Hypothalamus (tissue), 51 donors: Measurements from ENCODE around the gene DDX27.

Experiments
- DNase-seq, 51 donors: peaks; one replicate each; lab custom pipeline; 2025; lab: John Stamatoyannopoulos, UW

DDX27 gene

GRCh38 chr20:49245921-49246740 lies 26.9 kb downstream of the DDX27 start:
- peak in 21 of 51 donors; percentile 4 to 57 (median 14) for DNase-seq

DNA sequence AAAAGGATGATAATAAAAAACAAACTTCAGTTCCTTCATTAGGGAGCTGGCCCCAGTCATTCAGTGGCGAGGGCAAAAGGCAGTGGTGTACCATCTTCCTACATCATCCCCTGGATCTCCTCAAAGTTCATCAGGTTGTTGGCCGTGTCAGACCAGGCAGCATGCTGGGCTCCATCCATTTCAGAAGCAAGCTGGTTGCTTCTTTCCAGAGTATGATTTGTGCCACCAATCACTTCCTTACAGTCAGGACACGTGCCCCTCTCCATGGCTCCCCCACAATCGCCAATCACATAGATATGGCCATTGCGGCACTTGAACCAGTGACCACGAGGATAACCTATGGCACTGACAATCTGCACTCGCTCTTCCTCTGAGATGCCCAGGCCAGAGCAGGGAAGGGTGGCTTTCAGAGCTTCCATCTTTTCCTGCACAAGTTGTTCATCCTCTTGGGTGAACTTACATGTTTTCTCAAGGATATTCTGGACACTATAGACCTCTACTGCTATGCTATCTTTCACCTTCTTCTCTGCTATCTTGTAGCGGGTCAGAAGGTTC lies 28.0 kb downstream of the DDX27 start:
- no peak for DNase-seq

DNA sequence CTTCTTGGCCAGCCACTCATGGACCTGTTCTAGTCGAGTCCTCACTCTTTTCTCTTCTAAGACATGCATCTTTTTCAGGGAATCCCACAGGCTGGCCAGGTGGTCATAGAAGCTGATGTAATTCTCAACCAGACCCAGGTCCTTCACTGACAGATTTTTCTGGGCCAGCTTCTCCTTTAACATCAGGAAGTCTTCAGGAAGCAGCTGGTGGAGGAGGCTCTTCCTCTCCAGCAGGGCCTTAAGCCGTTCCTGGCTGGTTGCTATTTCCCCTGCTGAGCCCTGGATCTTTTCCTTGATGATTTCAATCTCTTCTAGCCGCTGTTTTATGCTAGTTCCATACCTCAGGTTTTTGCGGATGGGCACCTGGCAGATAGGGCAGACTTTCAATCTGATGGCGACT lies 28.6 kb downstream of the DDX27 start:
- DNase-seq = no peak

DNA sequence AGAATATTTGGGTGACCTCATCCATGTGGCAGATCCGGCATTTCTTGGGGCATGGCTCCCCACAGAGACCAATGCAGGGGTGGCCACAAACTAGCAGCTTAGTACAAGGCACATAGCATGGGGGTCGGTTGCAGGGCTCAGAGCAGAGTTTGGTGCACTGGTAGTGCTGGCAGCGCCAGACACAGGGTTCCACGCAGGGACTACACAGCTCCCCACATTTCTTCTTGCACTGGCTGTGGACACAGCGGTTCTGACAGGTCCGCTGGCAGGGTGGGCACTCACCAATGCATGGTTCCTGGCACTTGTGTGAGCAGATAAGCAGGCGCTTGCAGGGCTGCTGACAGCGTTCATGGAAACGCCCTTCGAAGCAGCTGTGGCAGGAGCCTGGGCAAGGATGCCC lies 29.1 kb downstream of the DDX27 start:
- DNase-seq = no peak

DNA sequence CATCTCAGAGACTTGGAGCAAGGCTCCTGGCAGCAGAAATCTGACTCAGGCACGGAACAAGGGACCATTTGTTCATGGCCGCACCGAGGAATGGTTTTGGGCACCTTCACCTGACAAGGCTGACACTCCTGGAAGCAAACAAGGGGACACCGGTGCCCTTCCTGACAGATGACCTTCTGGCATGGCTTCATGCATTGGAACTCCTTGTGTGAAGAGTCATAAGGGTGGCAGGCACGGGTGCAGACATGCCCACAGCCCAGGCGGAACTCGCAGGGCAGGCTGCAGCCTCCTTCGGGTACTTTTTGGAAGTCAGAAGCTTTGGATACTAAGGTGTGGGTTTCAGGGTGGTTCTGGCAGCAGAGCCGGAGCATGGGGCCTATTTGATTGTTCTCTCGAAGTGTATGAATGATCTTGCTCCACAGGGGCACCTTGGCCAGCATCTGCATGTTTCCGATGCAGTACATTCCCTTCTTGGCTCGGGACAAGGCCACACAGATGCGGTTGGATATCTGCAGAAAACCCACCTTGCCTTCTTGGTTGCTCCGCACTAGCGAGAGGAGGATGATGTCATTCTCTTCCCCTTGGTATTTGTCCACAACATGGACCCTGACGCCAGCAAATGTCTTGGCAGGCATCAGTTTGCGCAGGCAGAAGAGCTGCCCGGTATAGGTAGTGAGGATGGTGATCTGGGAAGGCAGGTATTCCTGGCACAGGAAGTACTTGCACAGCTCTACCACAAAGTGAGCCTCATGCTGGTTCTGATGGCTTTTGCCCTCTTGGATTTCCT lies 29.9 kb downstream of the DDX27 start:
- no peak for DNase-seq

DNA sequence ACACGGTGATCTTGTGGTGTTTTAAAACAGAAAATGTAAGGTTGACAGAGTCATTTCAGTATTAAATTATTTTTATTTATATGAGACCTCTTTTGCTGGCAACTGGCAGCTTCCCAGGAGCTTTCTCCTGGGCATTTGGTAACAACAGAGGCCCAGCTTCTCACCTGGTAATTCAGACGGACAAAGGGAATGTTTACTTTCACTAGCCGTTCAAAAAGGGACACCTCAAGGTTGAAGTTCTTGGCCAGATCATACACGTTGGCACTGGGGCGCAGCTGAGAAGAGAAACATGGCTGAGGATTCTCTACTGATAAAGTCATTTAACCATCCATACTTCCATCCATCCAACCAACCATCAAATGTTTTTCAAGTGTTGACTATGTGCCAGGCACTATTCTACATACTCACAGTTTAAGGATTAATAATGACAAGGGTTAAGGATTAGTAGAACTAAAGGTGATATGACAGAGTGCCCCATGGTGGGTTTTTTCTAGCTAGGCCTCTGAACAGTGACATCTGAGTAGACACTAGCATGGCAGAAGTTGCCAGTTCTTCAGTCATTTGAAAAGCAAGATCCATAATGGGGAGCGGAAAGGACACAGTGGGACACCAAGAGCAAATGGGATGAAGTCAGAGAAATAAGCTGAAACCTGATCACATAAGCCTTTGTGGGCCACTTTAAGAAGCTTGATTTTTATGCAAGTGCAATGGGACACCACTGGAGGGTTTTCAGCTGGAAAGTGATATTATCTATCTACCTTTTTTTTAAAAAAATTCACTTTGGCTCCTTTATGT lies 33.5 kb downstream of the DDX27 start:
- no peak for DNase-seq

DNA sequence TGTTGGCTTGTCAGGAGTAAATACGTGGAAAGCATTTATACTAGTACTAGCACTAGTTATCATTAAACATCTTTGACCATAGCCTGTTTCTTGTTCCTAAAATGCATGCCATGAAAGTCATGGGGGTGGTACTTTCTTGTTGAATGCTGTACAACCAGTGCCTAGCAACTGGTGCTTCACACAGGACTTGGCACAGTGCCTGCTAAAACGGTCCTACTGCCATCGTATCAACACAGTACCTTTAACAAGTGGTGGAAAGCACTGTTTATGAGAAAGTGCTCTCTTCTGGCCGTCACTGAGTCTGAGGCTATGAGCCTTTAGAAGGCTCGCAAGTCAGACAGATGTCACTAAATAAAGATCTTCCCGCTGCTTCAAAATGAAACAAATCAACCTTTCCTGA lies 37.0 kb downstream of the DDX27 start:
- peak in 4 of 51 donors; percentile 6 to 13 (median 10) for DNase-seq

GRCh38 chr20:49259284-49259683 lies 40.1 kb downstream of the DDX27 start:
- DNase-seq = no peak

- DNase-seq = no peak
Measured at GRCh38 chr20:49259799-49260198, 40.6 kb downstream of the DDX27 start.

GRCh38 chr20:49260218-49260617 lies 41.0 kb downstream of the DDX27 start:
- no peak for DNase-seq

DNA sequence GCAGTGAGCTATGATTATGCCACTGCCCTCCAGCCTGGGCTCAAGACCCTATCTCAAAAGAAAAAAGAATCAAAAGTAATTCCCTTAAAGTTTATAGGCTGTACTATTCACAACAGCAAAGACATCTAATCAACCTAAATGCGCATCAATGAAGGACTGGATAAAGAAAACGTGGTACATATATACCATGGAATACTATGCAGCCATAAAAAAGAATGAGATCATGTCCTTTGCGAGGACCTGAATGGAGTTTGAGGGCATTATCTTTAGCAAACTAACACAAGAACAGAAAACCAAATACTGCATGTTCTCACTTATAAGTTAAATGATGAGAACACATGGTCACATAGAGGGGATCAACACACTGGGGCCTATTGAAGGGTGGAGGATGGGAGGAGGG lies 42.0 kb downstream of the DDX27 start:
- no peak for DNase-seq

DNA sequence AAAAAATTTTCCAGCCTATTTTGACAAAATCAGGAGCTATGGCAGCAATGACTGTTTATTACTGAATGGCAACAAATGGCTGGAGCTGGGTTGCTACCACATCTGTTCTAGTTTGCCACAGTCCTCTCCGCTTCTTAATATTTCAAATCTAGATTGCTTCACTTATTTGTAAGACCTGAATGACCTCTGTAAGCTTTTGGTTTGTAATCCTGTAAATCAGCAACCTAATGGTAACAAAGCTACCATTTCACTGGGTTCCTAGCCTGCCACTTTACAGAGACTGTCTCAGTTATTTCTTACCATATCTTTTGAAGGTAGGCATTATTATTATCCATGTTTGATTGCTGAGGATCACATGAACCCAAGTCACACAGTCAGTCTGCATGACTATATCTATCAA lies 43.2 kb downstream of the DDX27 start:
- DNase-seq = no peak

- DNase-seq = no peak
Measured at GRCh38 chr20:49267327-49267726, 48.1 kb downstream of the DDX27 start.

DNA sequence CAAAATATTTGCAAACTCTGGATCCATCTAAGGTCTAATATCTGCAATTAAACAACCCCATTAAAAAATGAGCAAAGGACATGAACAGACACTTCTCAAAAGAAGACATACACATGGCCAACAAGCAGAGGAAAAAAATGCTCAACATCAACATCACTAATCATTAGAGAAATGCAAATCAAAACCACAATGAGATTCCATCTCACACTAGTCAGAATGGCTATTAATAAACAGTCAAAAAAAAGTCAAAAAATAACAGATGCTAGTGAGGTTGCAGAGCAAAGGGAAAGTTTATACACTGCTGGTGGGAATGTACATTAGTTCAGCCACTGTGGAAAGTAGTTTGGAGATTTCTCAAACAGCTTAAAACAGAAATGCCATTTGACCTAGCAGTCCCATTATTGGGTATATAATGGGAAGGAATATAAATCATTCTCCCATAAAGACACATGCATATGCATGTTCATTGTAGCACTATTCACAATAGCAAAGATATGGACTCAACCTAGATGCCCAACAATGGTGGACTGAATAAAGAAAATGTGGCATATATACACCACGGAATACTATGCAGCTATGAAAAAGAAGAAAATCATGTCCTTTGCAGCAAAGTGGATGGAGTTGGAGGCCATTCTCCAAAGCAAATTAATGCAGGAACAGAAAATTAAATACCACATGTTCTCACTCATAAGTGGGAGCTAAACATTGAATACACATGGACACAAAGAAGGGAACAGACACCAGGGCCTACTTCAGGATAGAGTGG lies 49.6 kb downstream of the DDX27 start:
- DNase-seq = no peak

DNA sequence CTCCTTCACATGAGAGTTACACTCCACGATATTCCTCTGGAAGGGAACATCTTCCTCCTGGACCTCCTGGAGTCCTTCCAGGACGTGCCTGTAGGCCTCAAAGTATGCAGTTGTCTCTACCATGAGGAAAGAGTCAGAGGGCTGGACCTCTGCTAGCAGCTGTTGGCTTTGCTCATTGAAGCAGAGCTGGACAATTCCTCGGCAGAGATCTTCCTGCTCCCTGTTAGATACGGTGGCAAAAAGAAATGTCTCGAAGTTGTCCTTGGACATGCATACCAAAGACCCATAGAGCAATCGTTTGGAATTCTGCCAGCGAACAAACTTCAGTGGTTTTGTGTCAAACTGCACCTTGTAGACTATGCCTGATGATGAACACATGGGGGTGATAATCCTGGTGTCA lies 51.0 kb downstream of the DDX27 start:
- no peak for DNase-seq

- no peak for DNase-seq
Measured at GRCh38 chr20:49270736-49271135, 51.5 kb downstream of the DDX27 start.

GRCh38 chr20:49272654-49273053 lies 53.4 kb downstream of the DDX27 start:
- DNase-seq = no peak

DNA sequence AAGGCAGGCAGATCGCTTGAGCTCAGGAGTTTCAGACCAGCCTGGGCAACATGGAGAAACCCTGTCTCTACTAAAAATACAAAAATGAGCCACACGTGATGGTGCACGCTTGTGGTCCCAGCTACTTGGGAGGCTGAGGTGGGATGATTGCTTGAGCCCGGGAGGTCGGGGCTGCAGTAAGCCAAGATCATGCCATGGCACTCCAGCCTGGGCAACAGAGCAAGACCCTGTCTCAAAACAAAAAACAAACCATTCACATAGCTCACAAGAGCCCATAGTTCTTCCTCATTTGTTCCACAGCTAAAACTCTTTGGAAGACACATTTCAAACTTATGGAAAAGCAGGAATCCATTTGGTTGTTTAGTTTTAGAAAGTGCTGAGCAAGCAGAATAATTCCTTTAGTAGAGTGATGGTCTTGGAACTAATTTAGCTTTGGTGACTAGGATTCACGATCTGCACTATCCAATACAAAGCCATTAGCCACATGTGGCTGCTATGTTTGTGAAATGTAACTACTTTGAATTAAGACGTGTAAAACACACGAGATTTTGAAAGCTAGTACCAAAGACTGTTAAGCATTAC lies 54.6 kb downstream of the DDX27 start:
- no peak for DNase-seq

GRCh38 chr20:49275216-49275615 lies 56.0 kb downstream of the DDX27 start:
- DNase-seq = no peak

- DNase-seq = no peak
Measured at GRCh38 chr20:49275636-49276035, 56.4 kb downstream of the DDX27 start.
